ENCODE results near the gene OR4D5. TPM values are rescaled to one million over a fixed set of nuclear protein-coding genes. Genes with fewer than 3 reads are reported as not detected.

The OR4D5 gene
- not detected for total RNA-seq

GRCh38 chr11:123939317-123939716 is at the start of gene OR4D5:
OR4D5 (plus strand) TSS chr11:123939617; CDS start chr11:123939617, 0 bp downstream.
- no peak for DNase-seq (ENCODE audit: low spot score)

GRCh38 chr11:123892031-123892430 is 47.4 kb upstream of the OR4D5 start:
- DNase-seq (ENCODE audit: low spot score) = no peak

- DNase-seq (ENCODE audit: low spot score) = no peak
These were observed 39.6 kb upstream of the OR4D5 start for GRCh38 chr11:123899792-123900191.

GRCh38 chr11:123901867-123902266 is 37.5 kb upstream of the OR4D5 start, which contains the start of gene OR8D4:
OR8D4 (plus strand) TSS chr11:123902167; CDS start chr11:123906432, 4,265 bp downstream.
- DNase-seq (ENCODE audit: low spot score) = no peak

GRCh38 chr11:123903932-123904331 is 35.5 kb upstream of the OR4D5 start:
- DNase-seq (ENCODE audit: low spot score) = no peak

- no peak for DNase-seq (ENCODE audit: low spot score)
These were observed 34.5 kb upstream of the OR4D5 start for GRCh38 chr11:123904932-123905331.

GRCh38 chr11:123905826-123906225 is 33.6 kb upstream of the OR4D5 start:
- DNase-seq (ENCODE audit: low spot score) = no peak

GRCh38 chr11:123920943-123921342 is 18.5 kb upstream of the OR4D5 start:
- no peak for DNase-seq (ENCODE audit: low spot score)

GRCh38 chr11:123924027-123924426 is 15.4 kb upstream of the OR4D5 start:
- no peak for DNase-seq (ENCODE audit: low spot score)

GRCh38 chr11:123942413-123942812 is 3.0 kb downstream of the OR4D5 start:
- DNase-seq (ENCODE audit: low spot score) = no peak

GRCh38 chr11:123943738-123944137 is 4.3 kb downstream of the OR4D5 start, which contains the start of gene OR6T1:
OR6T1 (minus strand) TSS chr11:123943838; CDS start chr11:123943838, 0 bp downstream.
- DNase-seq (ENCODE audit: low spot score) = no peak

- no peak for DNase-seq (ENCODE audit: low spot score)
These were observed 5.7 kb downstream of the OR4D5 start for GRCh38 chr11:123945132-123945531.

GRCh38 chr11:123956752-123957151 is 17.3 kb downstream of the OR4D5 start:
- DNase-seq (ENCODE audit: low spot score) = no peak

GRCh38 chr11:123973816-123974215 is 34.4 kb downstream of the OR4D5 start:
- no peak for DNase-seq (ENCODE audit: low spot score)

- DNase-seq (ENCODE audit: low spot score) = no peak
These were observed 37.5 kb downstream of the OR4D5 start for GRCh38 chr11:123976770-123977560.

- DNase-seq (ENCODE audit: low spot score) = no peak
These were observed 38.4 kb downstream of the OR4D5 start, which contains the start of gene OR10S1 for GRCh38 chr11:123977731-123978347. OR10S1 (minus strand) TSS chr11:123977781; CDS start chr11:123977664, 117 bp downstream.

- DNase-seq (ENCODE audit: low spot score) = no peak
These were observed 39.9 kb downstream of the OR4D5 start for GRCh38 chr11:123979311-123979710.

Other genes starting within 250 kb of the OR4D5 start
- 8.6 TPM for gene ZNF202, start 198.0 kb upstream of the OR4D5 start, total RNA-seq
- gene OR6X1, start 185.1 kb upstream of the OR4D5 start, total RNA-seq = not detected
- gene OR6M1, start 133.3 kb upstream of the OR4D5 start, total RNA-seq = not detected
- gene TMEM225, start 53.9 kb upstream of the OR4D5 start, total RNA-seq = not detected
- gene OR8D4, start 37.5 kb upstream of the OR4D5 start, total RNA-seq = not detected
- gene OR6T1, start 4.2 kb downstream of the OR4D5 start, total RNA-seq = not detected
- not detected for gene OR10S1, start 38.2 kb downstream of the OR4D5 start, total RNA-seq
- gene OR10G6, start 55.5 kb downstream of the OR4D5 start, total RNA-seq = not detected
- not detected for gene OR10G4, start 73.4 kb downstream of the OR4D5 start, total RNA-seq
- gene OR10G9, start 83.4 kb downstream of the OR4D5 start, total RNA-seq = not detected
- gene OR10G8, start 87.2 kb downstream of the OR4D5 start, total RNA-seq = not detected
- not detected for gene OR10G7, start 101.7 kb downstream of the OR4D5 start, total RNA-seq
- 60.2 TPM for gene VWA5A, start 175.8 kb downstream of the OR4D5 start, total RNA-seq
- not detected for gene OR10D3, start 243.7 kb downstream of the OR4D5 start, total RNA-seq